Right kidney (tissue), 1 donor: Measurements from ENCODE around the gene SPTB.

Source experiments
- DNase-seq: peaks from one replicate; pipeline ENCODE4 v3.0.0-alpha.2; 2016

SPTB gene

DNA sequence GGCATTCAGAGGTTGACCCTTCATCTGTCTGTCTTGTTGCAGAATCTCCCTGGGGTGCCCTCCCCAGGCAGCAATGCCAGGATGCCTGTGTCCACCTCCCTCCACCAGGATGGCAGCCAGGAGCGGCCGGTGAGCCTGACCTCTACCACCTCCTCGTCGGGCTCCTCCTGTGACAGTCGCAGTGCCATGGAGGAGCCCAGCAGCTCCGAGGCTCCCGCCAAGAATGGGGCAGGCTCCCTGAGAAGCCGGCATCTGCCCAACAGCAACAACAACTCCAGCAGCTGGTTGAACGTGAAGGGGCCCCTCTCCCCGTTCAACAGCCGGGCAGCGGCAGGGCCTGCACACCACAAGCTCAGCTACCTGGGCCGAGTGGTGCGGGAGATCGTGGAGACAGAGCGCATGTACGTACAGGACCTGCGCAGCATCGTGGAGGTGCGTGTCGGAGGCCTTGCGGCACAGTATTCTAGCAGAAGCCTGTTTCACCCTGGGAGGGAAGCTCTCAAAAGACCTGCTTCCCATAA, 152.1 kb downstream of the SPTB start:
- no peak for DNase-seq

DNA sequence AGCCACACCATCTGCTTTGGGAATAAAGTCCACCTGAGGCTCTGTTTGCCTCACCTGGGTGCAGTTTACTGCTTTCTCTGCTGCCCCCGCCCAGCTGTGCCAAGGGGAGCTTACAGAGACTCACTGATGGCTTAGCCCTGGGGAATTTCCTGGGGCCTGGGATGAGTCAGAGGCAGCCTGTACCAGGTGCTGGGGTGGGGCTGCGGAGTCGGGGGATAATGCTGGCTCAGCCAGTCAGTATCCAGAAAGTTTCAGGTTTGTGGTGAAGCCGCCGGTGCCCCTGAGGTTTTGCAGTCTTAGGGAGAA, 153.2 kb downstream of the SPTB start:
- DNase-seq: no peak

DNA sequence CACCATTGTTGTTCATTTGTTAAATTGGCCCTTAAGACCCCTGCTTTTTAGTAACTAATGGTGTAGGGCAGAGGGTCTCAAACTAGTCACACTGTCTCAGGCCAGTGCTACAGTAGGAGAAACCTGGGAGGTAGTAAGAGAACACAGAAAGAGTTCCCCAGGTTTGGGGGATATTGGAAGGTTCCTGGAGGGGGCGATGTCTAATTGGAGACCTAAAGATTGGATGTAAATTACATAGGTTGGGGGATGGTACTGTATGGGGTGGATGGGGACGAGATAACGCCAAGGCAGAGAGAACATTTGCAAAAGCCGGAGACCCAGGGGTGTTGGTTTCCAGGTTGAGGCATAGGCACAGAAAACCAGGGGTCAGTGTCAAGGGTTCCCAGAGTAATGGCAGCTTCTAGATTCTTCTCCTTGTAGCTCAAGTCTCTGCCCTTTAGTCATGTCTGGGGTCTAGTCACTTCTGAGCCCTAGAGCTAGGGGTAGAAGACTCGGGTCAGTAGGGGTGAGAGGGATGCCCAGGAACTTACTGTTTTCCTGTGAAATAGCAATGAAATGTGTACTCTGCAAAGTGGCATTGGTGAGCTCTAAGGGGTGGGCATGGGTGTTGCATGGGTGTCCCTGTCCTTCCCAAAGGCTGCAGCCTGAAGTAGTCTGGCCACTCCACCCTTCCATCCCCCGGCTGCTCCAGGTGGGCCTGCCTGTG, 153.7 kb downstream of the SPTB start:
- no peak for DNase-seq

GRCh38 chr14:64725261-64725815, 154.4 kb downstream of the SPTB start:
- no peak for DNase-seq

DNA sequence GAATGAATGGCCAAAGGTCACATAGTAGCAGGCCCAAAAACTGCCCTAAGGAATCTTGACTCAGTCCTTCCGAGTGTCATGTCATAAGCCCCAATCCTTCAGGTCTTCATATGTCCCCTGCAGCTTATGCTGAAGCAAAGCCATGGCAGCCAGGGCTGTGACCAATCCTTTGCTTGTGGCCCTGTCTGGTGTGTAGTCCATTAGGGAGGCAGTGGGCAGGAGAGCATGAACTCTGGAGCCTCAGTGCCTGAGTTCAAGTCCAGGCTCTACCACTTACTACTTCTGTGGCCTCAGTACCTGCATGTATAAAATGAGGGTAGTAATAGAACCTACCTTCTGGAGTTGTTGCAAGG, 155.2 kb downstream of the SPTB start:
- no peak for DNase-seq

- no peak for DNase-seq
These were observed 155.8 kb downstream of the SPTB start for GRCh38 chr14:64723691-64724577.

DNA sequence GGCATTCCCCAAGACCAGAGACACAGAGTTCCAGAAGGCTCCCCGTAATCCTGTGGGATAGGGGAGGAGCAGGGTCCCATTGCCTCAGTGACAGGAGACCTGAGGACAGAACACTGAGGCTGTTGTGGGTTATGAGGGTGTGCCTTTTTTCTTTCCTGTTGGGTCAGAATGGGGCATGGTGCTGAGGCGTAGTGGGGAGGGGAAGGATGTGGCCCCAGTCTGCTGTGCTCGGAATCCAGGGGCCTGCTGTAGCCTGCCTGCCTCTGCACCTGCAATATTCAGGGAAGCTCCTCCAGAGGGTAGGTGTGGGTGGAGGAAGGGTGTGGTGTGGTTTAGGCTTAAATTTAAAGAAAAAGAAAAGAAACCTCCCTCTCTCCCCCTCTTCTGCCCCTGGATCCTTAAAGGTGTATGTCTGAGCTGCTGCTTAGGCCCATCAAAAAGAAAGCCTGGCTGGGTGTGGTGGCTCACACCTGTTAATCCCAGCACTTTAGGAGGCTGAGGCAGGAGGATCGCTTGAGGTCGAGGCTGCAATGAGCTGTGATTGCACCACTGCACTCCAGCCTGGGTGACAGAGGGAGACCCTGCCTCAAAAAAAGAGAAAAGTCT, 156.8 kb downstream of the SPTB start:
- no peak for DNase-seq

DNA sequence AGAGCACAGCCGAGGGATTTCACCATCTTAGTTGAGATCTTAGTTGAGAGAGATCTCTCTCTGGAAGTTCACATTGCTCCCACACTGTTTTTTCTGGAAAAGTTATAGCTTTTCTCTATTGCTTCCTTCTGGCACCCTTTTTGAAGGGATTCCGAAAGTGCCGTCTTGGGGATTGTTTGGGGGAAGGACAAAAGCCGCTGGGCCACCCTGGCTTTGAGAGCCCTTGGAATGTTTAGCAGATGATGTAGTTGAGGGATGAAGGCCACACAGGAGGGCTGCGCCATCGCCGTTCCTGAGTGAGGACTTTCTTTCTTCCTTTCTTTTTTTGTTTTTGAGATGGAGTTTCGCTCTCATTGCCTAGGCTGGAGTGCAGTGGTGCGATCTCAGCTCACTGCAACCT, 157.8 kb downstream of the SPTB start:
- DNase-seq: no peak

DNA sequence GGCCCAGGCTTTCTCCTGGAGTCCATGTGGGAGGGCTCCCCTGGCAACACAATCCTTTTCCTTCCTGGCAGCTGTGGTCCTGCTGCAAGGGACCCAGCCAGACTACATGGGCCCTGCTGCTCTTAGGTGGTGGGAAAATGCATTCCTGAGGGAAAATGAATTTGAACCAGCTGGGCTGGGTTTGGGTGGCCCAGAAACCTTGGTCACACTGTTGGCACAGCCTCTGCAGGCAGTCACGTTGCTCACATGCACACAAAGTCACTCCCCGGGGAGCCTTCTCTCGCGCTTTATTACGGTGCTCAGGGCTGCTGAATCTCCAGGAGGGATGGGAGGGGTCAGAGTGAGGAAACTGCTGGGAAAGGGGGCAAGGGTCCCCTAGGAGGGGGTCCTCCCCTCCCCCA, 158.3 kb downstream of the SPTB start:
- DNase-seq: no peak

DNA sequence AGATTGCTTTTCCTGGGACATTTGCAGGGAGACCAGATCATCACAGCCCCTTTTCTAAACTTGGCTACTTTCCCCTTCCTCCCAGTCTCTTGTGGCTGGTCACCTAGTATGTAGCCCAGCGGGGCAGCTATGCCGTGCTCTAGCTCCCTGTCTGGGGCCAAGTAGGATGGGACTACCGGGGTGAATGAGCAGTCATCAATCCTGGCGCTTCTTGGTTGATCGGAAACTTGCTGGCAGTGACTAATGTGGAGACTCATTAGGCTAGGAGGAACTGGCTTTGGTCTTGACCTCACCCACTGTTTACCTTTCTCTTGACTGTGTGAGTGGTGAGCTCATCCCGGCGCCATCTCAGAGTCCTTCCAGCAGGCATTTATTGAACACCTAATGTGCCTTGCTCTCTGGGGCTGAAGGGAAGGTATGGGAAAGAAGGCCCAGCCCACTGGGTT, 159.6 kb downstream of the SPTB start:
- DNase-seq: no peak

- DNase-seq: no peak
These were observed 160.1 kb downstream of the SPTB start for GRCh38 chr14:64719601-64720000.

GRCh38 chr14:64718762-64719161, 160.9 kb downstream of the SPTB start:
- no peak for DNase-seq

DNA sequence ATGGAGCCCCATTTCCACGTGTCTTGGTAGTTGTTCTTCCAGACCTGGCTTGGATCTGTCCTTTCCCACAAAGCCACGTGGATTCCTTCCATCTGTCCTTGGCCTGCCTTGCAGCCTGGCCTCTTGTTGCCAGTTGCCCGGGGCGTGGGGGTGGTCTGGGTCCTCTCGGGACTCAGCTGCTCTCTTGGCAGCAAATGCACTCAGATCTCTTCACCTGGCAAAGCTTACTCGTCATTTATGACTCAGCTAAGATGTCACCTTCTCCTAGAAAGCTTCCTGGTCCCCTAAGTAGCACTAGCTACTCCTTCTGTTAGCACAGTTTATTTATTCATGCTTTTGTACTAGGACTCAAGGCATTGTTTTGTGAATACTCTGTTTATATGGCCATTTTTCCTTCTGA, 161.8 kb downstream of the SPTB start:
- no peak for DNase-seq

GRCh38 chr14:64715628-64716412, 163.9 kb downstream of the SPTB start:
- DNase-seq: peak; percentile 56

GRCh38 chr14:64715146-64715627, 164.5 kb downstream of the SPTB start:
- DNase-seq: no peak

- DNase-seq: no peak
These were observed 165.2 kb downstream of the SPTB start for GRCh38 chr14:64714432-64715025.

DNA sequence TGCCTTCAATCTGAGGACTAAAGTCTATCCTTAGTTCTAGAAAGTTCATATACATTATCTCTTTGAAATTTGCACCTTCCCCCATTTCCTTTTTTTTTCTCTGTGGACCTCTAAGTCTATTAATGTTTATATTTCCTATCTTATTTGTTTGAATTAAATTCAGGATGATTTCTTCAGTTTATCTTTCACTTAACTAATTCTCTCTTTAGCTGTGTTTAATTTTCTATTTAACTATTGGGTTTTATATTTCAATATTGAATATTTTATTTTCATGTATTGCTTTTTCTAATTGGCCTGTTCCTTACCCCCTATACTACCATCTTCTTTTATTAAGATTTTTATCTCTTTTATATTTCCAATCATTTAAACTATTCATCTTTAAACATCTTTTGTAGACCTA, 166.0 kb downstream of the SPTB start:
- no peak for DNase-seq

GRCh38 chr14:64711039-64711438, 168.7 kb downstream of the SPTB start:
- DNase-seq: no peak

- DNase-seq: no peak
These were observed 170.6 kb downstream of the SPTB start for GRCh38 chr14:64709126-64709525.

- DNase-seq: no peak
These were observed 171.3 kb downstream of the SPTB start for GRCh38 chr14:64708148-64709004.

DNA sequence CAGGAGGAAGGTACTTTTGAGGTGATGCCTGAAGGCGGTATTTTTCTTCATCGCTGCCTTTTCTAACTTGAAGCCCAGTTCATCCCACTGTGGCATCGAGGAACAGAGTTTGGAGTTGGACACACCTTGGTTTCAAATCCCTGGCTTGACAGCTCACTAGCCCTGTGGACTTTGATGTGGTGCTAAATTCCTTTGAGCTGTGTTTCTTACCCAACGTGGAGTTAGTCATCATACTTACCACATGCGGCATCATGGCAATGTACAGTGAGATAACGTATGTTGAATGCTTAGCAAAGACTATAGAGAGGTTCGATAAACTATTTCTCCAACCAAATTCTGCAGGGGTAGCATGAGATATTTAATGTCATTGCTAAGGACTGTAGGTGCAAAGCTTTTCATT, 172.0 kb downstream of the SPTB start:
- no peak for DNase-seq
